Stimulated activated CD4-positive, alpha-beta T cell treated with anti-CD3 and anti-CD28 coated beads, Interleukin-4, amount 100 ng/mL, for 4 hours (primary cell): ENCODE measurements around the gene WAS.
"Not testable (repeated sequence)": the region's sequence is repeated elsewhere in the genome, so short reads cannot be mapped to it uniquely, and the experiment has no call there.

Experiments used
- DNase-seq, 2 experiments: peaks; one replicate each; pipeline ENCODE4 v3.0.0-alpha.2; 2020

The WAS gene

GRCh38 chrX:48683411-48683982 is at the start of gene WAS:
WAS (plus strand) TSS chrX:48683799; CDS start chrX:48683854, 55 bp downstream.
- DNase-seq = peak; percentile 17 to 25

- DNase-seq = no peak
These were observed 47.3 kb upstream of the WAS start for GRCh38 chrX:48636301-48636700.

GRCh38 chrX:48636776-48637175 is 46.8 kb upstream of the WAS start:
- no peak for DNase-seq

- DNase-seq = no peak
These were observed 37.9 kb upstream of the WAS start for GRCh38 chrX:48645669-48646068.

- DNase-seq = peak in 1 of 2 experiments; percentile 33
These were observed 35.3 kb upstream of the WAS start for GRCh38 chrX:48648336-48648751.

- no peak for DNase-seq
These were observed 34.5 kb upstream of the WAS start for GRCh38 chrX:48649102-48649501.

- DNase-seq = not testable (repeated sequence)
These were observed 31.5 kb upstream of the WAS start for GRCh38 chrX:48652055-48652579.

GRCh38 chrX:48654746-48655145 is 28.9 kb upstream of the WAS start:
- DNase-seq = not testable (repeated sequence)

GRCh38 chrX:48659686-48660085 is 23.9 kb upstream of the WAS start:
- DNase-seq = not testable (repeated sequence)

GRCh38 chrX:48663241-48663640 is 20.4 kb upstream of the WAS start:
- no peak for DNase-seq

- DNase-seq = no peak
These were observed 19.4 kb upstream of the WAS start for GRCh38 chrX:48664156-48664555.

- DNase-seq = no peak
These were observed 17.6 kb upstream of the WAS start for GRCh38 chrX:48665991-48666390.

- DNase-seq = no peak
These were observed 16.9 kb upstream of the WAS start for GRCh38 chrX:48666649-48667048.

GRCh38 chrX:48667509-48667908 is 16.1 kb upstream of the WAS start:
- DNase-seq = no peak

GRCh38 chrX:48668187-48668586 is 15.4 kb upstream of the WAS start:
- not testable (repeated sequence) for DNase-seq

GRCh38 chrX:48676106-48676892 is 7.3 kb upstream of the WAS start:
- DNase-seq = peak; percentile 84 to 87

- no peak for DNase-seq
These were observed 6.7 kb upstream of the WAS start for GRCh38 chrX:48676893-48677270.

- no peak for DNase-seq
These were observed 6.1 kb upstream of the WAS start for GRCh38 chrX:48677516-48677915.

GRCh38 chrX:48680467-48680866 is 3.1 kb upstream of the WAS start:
- not testable (repeated sequence) for DNase-seq

GRCh38 chrX:48680925-48681324 is 2.7 kb upstream of the WAS start:
- DNase-seq = not testable (repeated sequence)

- no peak for DNase-seq
These were observed 1.9 kb upstream of the WAS start for GRCh38 chrX:48681539-48682183.

- DNase-seq = not testable (repeated sequence)
These were observed 804 bp upstream of the WAS start for GRCh38 chrX:48682795-48683194.

- DNase-seq = no peak
These were observed 535 bp downstream of the WAS start for GRCh38 chrX:48684134-48684533.

- DNase-seq = no peak
These were observed 1.8 kb downstream of the WAS start for GRCh38 chrX:48685416-48685815.
